NCI-H2029 treated with DMSO at 0.1 percent for 48 hours (cell line): ENCODE data around the gene SOX18.

ENCODE experiments used
- DNase-seq: peaks from one replicate; lab custom pipeline; 2025; lab: John Stamatoyannopoulos, UW

SOX18 gene

GRCh38 chr20:64037498-64038213, 11.8 kb downstream of the SOX18 start:
- DNase-seq = no peak

- DNase-seq = no peak
Measured at GRCh38 chr20:64037199-64037497, 12.3 kb downstream of the SOX18 start.

- no peak for DNase-seq
Measured at GRCh38 chr20:64036346-64037198, 12.9 kb downstream of the SOX18 start.

GRCh38 chr20:64035933-64036345, 13.5 kb downstream of the SOX18 start, which contains the start of gene C20orf204:
C20orf204 (plus strand) TSS chr20:64036182; CDS start chr20:64036324, 142 bp downstream.
- no peak for DNase-seq

- no peak for DNase-seq
Measured at GRCh38 chr20:64035066-64035932, 14.1 kb downstream of the SOX18 start.

GRCh38 chr20:64033981-64034493, 15.4 kb downstream of the SOX18 start:
- DNase-seq = no peak

- no peak for DNase-seq
Measured at GRCh38 chr20:64032706-64033624, 16.5 kb downstream of the SOX18 start.

- DNase-seq = no peak
Measured at GRCh38 chr20:64031822-64032314, 17.6 kb downstream of the SOX18 start.

- DNase-seq = no peak
Measured at GRCh38 chr20:64030371-64031134, 18.9 kb downstream of the SOX18 start.

- DNase-seq = no peak
Measured at GRCh38 chr20:64029293-64030117, 19.9 kb downstream of the SOX18 start.

GRCh38 chr20:64027981-64028685, 21.3 kb downstream of the SOX18 start:
- no peak for DNase-seq

GRCh38 chr20:64025826-64026412, 23.5 kb downstream of the SOX18 start:
- DNase-seq = no peak

- DNase-seq = no peak
Measured at GRCh38 chr20:64025101-64025825, 24.2 kb downstream of the SOX18 start.

- DNase-seq = no peak
Measured at GRCh38 chr20:64024141-64024990, 25.1 kb downstream of the SOX18 start.

GRCh38 chr20:64023361-64024140, 25.9 kb downstream of the SOX18 start:
- DNase-seq = no peak
